ENCODE data around the gene KIF3B. TPM values are rescaled to one million over a fixed set of nuclear protein-coding genes. Genes with fewer than 3 reads are reported as not detected.

Gene KIF3B
- total and polyA plus RNA-seq, 2 of the 13 experiments (the other 11 are each of a cell fraction or from before 2014, with no cell fraction given): 23.6 to 28.8 TPM

DNA sequence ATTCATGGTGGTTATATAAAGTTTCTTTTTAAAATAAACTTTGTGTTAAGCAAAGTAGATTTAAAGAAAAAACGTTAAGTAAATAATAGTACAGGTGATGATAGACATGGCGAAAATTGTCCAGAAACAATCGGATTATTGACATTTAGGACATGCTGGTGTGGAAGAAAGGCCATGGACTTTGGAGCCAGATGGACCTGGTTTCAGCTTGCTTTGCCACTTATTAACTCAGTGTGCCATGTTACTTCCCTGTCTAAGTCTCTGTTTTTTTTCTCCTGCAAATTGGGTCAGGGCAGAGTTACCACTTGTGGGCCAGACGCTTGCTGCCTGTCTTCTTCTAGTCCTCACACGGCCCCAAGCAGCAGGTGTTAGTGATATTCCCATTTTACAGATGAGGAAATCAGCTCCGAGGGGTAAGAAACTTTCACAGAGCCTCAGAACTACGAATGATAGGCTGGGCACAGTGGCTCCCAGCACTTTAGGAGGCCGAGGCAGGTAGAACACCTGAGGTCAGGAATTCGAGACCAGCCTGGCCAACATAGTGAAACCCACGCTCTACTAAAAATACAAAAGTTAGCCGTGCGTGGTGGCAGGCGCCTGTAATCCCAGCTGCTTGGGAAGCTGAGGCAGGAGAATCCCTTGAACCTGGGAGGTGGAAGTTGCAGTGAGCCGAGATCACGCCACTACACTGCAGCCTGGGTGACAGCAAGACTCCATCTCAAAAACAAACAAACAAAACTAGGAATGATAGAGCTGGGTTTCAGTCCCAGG is 12.4 kb downstream of the KIF3B start (continued):
- TF ChIP-seq ATF7 (IDR thresholded peaks at IDR 0.05): no peak
- no peak for TF ChIP-seq ATF7 (CRISPR knock-in tag; IDR thresholded peaks at IDR 0.05)
- peak; percentile 66; the same call in 1 of the 2 replicates for TF ChIP-seq ZNF44 (CRISPR knock-in tag; IDR thresholded peaks at IDR 0.05)
- TF ChIP-seq, protein P1, sequence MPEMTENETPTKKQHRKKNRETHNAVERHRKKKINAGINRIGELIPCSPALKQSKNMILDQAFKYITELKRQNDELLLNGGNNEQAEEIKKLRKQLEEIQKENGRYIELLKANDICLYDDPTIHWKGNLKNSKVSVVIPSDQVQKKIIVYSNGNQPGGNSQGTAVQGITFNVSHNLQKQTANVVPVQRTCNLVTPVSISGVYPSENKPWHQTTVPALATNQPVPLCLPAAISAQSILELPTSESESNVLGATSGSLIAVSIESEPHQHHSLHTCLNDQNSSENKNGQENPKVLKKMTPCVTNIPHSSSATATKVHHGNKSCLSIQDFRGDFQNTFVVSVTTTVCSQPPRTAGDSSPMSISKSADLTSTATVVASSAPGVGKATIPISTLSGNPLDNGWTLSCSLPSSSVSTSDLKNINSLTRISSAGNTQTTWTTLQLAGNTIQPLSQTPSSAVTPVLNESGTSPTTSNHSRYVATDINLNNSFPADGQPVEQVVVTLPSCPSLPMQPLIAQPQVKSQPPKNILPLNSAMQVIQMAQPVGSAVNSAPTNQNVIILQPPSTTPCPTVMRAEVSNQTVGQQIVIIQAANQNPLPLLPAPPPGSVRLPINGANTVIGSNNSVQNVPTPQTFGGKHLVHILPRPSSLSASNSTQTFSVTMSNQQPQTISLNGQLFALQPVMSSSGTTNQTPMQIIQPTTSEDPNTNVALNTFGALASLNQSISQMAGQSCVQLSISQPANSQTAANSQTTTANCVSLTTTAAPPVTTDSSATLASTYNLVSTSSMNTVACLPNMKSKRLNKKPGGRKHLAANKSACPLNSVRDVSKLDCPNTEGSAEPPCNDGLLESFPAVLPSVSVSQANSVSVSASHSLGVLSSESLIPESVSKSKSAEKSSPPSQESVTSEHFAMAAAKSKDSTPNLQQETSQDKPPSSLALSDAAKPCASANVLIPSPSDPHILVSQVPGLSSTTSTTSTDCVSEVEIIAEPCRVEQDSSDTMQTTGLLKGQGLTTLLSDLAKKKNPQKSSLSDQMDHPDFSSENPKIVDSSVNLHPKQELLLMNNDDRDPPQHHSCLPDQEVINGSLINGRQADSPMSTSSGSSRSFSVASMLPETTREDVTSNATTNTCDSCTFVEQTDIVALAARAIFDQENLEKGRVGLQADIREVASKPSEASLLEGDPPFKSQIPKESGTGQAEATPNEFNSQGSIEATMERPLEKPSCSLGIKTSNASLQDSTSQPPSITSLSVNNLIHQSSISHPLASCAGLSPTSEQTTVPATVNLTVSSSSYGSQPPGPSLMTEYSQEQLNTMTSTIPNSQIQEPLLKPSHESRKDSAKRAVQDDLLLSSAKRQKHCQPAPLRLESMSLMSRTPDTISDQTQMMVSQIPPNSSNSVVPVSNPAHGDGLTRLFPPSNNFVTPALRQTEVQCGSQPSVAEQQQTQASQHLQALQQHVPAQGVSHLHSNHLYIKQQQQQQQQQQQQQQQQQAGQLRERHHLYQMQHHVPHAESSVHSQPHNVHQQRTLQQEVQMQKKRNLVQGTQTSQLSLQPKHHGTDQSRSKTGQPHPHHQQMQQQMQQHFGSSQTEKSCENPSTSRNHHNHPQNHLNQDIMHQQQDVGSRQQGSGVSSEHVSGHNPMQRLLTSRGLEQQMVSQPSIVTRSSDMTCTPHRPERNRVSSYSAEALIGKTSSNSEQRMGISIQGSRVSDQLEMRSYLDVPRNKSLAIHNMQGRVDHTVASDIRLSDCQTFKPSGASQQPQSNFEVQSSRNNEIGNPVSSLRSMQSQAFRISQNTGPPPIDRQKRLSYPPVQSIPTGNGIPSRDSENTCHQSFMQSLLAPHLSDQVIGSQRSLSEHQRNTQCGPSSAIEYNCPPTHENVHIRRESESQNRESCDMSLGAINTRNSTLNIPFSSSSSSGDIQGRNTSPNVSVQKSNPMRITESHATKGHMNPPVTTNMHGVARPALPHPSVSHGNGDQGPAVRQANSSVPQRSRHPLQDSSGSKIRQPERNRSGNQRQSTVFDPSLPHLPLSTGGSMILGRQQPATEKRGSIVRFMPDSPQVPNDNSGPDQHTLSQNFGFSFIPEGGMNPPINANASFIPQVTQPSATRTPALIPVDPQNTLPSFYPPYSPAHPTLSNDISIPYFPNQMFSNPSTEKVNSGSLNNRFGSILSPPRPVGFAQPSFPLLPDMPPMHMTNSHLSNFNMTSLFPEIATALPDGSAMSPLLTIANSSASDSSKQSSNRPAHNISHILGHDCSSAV (CRISPR knock-in tag; IDR thresholded peaks at IDR 0.05; ENCODE audit: borderline replicate concordance): no peak
- peak; percentile 63; the same call in 1 of the 2 replicates for TF ChIP-seq SALL2 (CRISPR knock-in tag; IDR thresholded peaks at IDR 0.05)
- TF ChIP-seq PHB2 (IDR thresholded peaks at IDR 0.05; ENCODE audit: partially characterized antibody): no peak
- TF ChIP-seq SMYD3 (CRISPR knock-in tag; IDR thresholded peaks at IDR 0.05): peak; percentile 95
- TF ChIP-seq, protein P2, sequence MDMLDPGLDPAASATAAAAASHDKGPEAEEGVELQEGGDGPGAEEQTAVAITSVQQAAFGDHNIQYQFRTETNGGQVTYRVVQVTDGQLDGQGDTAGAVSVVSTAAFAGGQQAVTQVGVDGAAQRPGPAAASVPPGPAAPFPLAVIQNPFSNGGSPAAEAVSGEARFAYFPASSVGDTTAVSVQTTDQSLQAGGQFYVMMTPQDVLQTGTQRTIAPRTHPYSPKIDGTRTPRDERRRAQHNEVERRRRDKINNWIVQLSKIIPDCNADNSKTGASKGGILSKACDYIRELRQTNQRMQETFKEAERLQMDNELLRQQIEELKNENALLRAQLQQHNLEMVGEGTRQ (IDR thresholded peaks at IDR 0.05; ENCODE audit: low read depth, low read length): no peak
- TF ChIP-seq, protein P2 (CRISPR knock-in tag; IDR thresholded peaks at IDR 0.05; ENCODE audit: borderline replicate concordance): no peak
- no peak; the same call in 1 of the 2 replicates for TF ChIP-seq HHEX (CRISPR knock-in tag; IDR thresholded peaks at IDR 0.05)
- TF ChIP-seq RFXAP (CRISPR knock-in tag; IDR thresholded peaks at IDR 0.05; ENCODE audit: borderline replicate concordance): peak; percentile 70
- peak; percentile 93 for TF ChIP-seq ZNF292 (CRISPR knock-in tag; IDR thresholded peaks at IDR 0.05; ENCODE audit: borderline replicate concordance, low read depth)
- TF ChIP-seq SETDB1 (CRISPR knock-in tag; IDR thresholded peaks at IDR 0.05; ENCODE audit: borderline replicate concordance): no peak
- no peak for TF ChIP-seq KLF6 (CRISPR knock-in tag; IDR thresholded peaks at IDR 0.05)
- peak; percentile 22; the same call in 1 of the 2 replicates for TF ChIP-seq ZNF510 (CRISPR knock-in tag; IDR thresholded peaks at IDR 0.05; ENCODE audit: low read depth)
- TF ChIP-seq ATF1 (CRISPR knock-in tag; IDR thresholded peaks at IDR 0.05): peak; percentile 78
- TF ChIP-seq, protein P3, sequence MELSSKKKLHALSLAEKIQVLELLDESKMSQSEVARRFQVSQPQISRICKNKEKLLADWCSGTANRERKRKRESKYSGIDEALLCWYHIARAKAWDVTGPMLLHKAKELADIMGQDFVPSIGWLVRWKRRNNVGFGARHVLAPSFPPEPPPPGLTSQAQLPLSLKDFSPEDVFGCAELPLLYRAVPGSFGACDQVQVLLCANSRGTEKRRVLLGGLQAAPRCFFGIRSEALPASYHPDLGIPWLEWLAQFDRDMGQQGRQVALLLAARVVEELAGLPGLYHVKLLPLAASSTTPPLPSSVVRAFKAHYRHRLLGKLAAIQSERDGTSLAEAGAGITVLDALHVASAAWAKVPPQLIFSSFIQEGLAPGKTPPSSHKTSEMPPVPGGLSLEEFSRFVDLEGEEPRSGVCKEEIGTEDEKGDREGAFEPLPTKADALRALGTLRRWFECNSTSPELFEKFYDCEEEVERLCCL (CRISPR knock-in tag; IDR thresholded peaks at IDR 0.05; ENCODE audit: borderline replicate concordance): no peak; the same call in 1 of the 2 replicates
- peak; percentile 65 for TF ChIP-seq PHF5A (CRISPR knock-in tag; IDR thresholded peaks at IDR 0.05; ENCODE audit: low read depth, unreplicated experiment)
